ENCODE results near the gene RAB22A. TPM values are rescaled to one million over a fixed set of nuclear protein-coding genes. Genes with fewer than 3 reads are reported as not detected.

The RAB22A gene
- total RNA-seq, 2 donors from 2014 or later = 18.7 to 26.5 TPM

DNA sequence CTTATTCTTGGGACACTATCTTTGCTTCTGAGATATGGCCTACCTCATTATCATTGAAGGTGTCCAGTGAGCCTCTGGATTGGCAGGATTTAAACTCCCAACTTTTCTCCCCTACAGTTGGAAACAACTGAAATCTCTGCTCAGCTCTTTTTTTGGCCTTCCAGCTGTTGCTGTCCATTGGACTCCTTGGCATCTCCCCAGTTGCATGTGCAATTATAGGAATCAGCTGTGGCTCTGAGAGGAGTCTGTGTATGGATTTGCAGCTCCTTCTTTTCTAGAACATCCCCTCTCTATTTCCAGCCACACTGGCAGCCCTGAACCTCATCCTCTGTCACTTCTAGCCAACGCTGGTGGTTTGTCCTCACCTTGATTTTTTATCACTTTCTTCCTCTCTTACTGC, 21.2 kb downstream of the RAB22A start:
- Histone ChIP-seq H3K4me3 (no peak overlapping the region), H3K27me3 (replicated peaks; ENCODE audit: insufficient read depth) (no peaks in the 10 kb centered on the region), H3K27ac (no peak overlapping the region), H3K36me3 (no peaks in the 10 kb centered on the region), H3K9me3 (no peaks in the 10 kb centered on the region), H3K4me1 (ENCODE audit: control insufficient read depth in 1 of 2, low read depth in 2 of 2) (no peaks in the 10 kb centered on the region)
- ATAC-seq (ENCODE audit: insufficient number of reproducible peaks, low FRiP score, low read depth) (no peak), DNase-seq (ENCODE audit: low spot score) (no peak)
- TF ChIP-seq, protein P1, sequence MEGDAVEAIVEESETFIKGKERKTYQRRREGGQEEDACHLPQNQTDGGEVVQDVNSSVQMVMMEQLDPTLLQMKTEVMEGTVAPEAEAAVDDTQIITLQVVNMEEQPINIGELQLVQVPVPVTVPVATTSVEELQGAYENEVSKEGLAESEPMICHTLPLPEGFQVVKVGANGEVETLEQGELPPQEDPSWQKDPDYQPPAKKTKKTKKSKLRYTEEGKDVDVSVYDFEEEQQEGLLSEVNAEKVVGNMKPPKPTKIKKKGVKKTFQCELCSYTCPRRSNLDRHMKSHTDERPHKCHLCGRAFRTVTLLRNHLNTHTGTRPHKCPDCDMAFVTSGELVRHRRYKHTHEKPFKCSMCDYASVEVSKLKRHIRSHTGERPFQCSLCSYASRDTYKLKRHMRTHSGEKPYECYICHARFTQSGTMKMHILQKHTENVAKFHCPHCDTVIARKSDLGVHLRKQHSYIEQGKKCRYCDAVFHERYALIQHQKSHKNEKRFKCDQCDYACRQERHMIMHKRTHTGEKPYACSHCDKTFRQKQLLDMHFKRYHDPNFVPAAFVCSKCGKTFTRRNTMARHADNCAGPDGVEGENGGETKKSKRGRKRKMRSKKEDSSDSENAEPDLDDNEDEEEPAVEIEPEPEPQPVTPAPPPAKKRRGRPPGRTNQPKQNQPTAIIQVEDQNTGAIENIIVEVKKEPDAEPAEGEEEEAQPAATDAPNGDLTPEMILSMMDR (IDR thresholded peaks at IDR 0.05) = no peak

DNA sequence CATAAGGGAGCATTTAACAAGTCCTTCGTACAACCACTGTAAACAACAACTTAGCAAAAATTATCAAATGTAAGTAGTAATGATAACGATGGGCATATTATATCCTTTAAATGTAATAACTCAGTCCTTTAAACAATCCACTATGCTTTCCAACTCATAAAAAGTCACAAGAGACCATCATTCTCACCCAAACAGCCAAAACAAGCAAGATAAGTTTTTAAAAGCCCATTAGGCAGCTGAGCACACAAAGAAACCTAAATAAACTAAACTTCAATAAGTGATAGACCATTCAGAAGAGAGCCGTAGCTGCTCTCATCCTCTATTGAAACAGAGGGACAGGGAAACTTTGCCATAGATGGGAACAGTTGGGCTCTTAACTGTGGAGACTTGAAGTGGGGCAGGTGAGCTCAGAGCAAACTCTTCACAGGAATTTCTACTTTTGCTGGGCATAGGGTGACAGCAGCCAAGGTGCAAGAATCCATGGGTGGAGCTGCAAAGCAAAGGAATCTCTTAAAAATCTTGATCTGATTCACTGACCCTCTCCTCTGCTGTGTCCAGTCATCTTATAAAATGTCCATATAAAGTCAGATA, 22.5 kb downstream of the RAB22A start:
- H3K27ac ChIP-seq = no peak overlapping the region
- no peaks in the 10 kb centered on the region for H3K27me3 ChIP-seq (replicated peaks; ENCODE audit: insufficient read depth)
- H3K4me3 ChIP-seq = no peak overlapping the region
- no peaks in the 10 kb centered on the region for H3K4me1 ChIP-seq (ENCODE audit: control insufficient read depth in 1 of 2, low read depth in 2 of 2)
- no peaks in the 10 kb centered on the region for H3K9me3 ChIP-seq
- H3K36me3 ChIP-seq = no peaks in the 10 kb centered on the region
- ATAC-seq (ENCODE audit: insufficient number of reproducible peaks, low FRiP score, low read depth) (no peak), DNase-seq (ENCODE audit: low spot score) (no peak)
- TF ChIP-seq, protein P1 (IDR thresholded peaks at IDR 0.05) = no peak

GRCh38 chr20:58339741-58340140, 30.2 kb downstream of the RAB22A start:
- Histone ChIP-seq H3K27me3 (replicated peaks; ENCODE audit: insufficient read depth) (no peaks in the 10 kb centered on the region), H3K9me3 (no peaks in the 10 kb centered on the region), H3K36me3 (no peaks in the 10 kb centered on the region), H3K4me1 (ENCODE audit: control insufficient read depth in 1 of 2, low read depth in 2 of 2) (peaks cover 0 to 5% of the 10 kb centered on the region in 2 donors), H3K27ac (no peak overlapping the region), H3K4me3 (no peak overlapping the region)
- ATAC-seq (ENCODE audit: insufficient number of reproducible peaks, low FRiP score, low read depth) (no peak), DNase-seq (ENCODE audit: low spot score) (no peak)
- TF ChIP-seq, protein P1 (IDR thresholded peaks at IDR 0.05) = no peak

- no peak overlapping the region for H3K27ac ChIP-seq
- DNase-seq (ENCODE audit: low spot score) (no peak), ATAC-seq (ENCODE audit: insufficient number of reproducible peaks, low FRiP score, low read depth) (no peak)
- H3K9me3 ChIP-seq = no peaks in the 10 kb centered on the region
- H3K4me3 ChIP-seq = no peak overlapping the region
- no peaks in the 10 kb centered on the region for H3K27me3 ChIP-seq (replicated peaks; ENCODE audit: insufficient read depth)
- H3K4me1 ChIP-seq (ENCODE audit: control insufficient read depth in 1 of 2, low read depth in 2 of 2) = peaks cover 0 to 5% of the 10 kb centered on the region in 2 donors
- H3K36me3 ChIP-seq = peaks cover under 1% of the 10 kb centered on the region
- TF ChIP-seq, protein P1 (IDR thresholded peaks at IDR 0.05) = no peak
Observed at GRCh38 chr20:58340151-58340550, 30.6 kb downstream of the RAB22A start.

GRCh38 chr20:58340853-58341252, 31.3 kb downstream of the RAB22A start:
- H3K27ac ChIP-seq = no peak overlapping the region
- no peak overlapping the region for H3K4me3 ChIP-seq
- H3K36me3 ChIP-seq = peaks cover 8% of the 10 kb centered on the region
- no peaks in the 10 kb centered on the region for H3K27me3 ChIP-seq (replicated peaks; ENCODE audit: insufficient read depth)
- H3K9me3 ChIP-seq = no peaks in the 10 kb centered on the region
- TF ChIP-seq, protein P1 (IDR thresholded peaks at IDR 0.05) = no peak
- H3K4me1 ChIP-seq (ENCODE audit: control insufficient read depth in 1 of 2, low read depth in 2 of 2) = peaks cover 0 to 5% of the 10 kb centered on the region in 2 donors
- no peak for DNase-seq (ENCODE audit: low spot score)
- no peak for ATAC-seq (ENCODE audit: insufficient number of reproducible peaks, low FRiP score, low read depth)

All from thoracic aorta (tissue), 2 donors.